AG08396 (cell line): Measurements from ENCODE around the gene PRKCE.

ENCODE experiments used
- DNase-seq: peaks from one replicate; pipeline ENCODE4 v3.0.0; 2012; ENCODE audit warnings: low spot score, mixed read lengths

PRKCE gene

GRCh38 chr2:45964223-45964841 is 312.9 kb downstream of the PRKCE start:
- peak; percentile 65 for DNase-seq

- no peak for DNase-seq
These were observed 313.4 kb downstream of the PRKCE start for GRCh38 chr2:45964906-45965305.

- no peak for DNase-seq
These were observed 314.5 kb downstream of the PRKCE start for GRCh38 chr2:45965871-45966498.

GRCh38 chr2:45968946-45969584 is 317.6 kb downstream of the PRKCE start:
- DNase-seq: no peak

GRCh38 chr2:45973426-45973825 is 322.0 kb downstream of the PRKCE start:
- DNase-seq: no peak

GRCh38 chr2:45974056-45974455 is 322.6 kb downstream of the PRKCE start:
- DNase-seq: no peak

- no peak for DNase-seq
These were observed 323.4 kb downstream of the PRKCE start for GRCh38 chr2:45974762-45975408.

GRCh38 chr2:45975752-45976517 is 324.5 kb downstream of the PRKCE start:
- DNase-seq: no peak

- no peak for DNase-seq
These were observed 326.9 kb downstream of the PRKCE start for GRCh38 chr2:45978302-45978859.

GRCh38 chr2:45979065-45979464 is 327.6 kb downstream of the PRKCE start:
- no peak for DNase-seq

GRCh38 chr2:45980161-45980865 is 328.8 kb downstream of the PRKCE start:
- DNase-seq: no peak

- DNase-seq: no peak
These were observed 330.0 kb downstream of the PRKCE start for GRCh38 chr2:45981384-45981930.

GRCh38 chr2:45982096-45982495 is 330.6 kb downstream of the PRKCE start:
- no peak for DNase-seq

GRCh38 chr2:45983213-45983612 is 331.7 kb downstream of the PRKCE start:
- no peak for DNase-seq

GRCh38 chr2:45984366-45984765 is 332.9 kb downstream of the PRKCE start:
- DNase-seq: no peak

GRCh38 chr2:45984896-45985473 is 333.5 kb downstream of the PRKCE start:
- DNase-seq: no peak

- no peak for DNase-seq
These were observed 335.0 kb downstream of the PRKCE start for GRCh38 chr2:45986509-45986908.

- DNase-seq: no peak
These were observed 336.4 kb downstream of the PRKCE start for GRCh38 chr2:45987856-45988255.

- DNase-seq: no peak
These were observed 337.4 kb downstream of the PRKCE start for GRCh38 chr2:45988879-45989278.

- DNase-seq: no peak
These were observed 338.7 kb downstream of the PRKCE start for GRCh38 chr2:45990131-45990530.
